ENCODE measurements around the gene SNCAIP.

DNA sequence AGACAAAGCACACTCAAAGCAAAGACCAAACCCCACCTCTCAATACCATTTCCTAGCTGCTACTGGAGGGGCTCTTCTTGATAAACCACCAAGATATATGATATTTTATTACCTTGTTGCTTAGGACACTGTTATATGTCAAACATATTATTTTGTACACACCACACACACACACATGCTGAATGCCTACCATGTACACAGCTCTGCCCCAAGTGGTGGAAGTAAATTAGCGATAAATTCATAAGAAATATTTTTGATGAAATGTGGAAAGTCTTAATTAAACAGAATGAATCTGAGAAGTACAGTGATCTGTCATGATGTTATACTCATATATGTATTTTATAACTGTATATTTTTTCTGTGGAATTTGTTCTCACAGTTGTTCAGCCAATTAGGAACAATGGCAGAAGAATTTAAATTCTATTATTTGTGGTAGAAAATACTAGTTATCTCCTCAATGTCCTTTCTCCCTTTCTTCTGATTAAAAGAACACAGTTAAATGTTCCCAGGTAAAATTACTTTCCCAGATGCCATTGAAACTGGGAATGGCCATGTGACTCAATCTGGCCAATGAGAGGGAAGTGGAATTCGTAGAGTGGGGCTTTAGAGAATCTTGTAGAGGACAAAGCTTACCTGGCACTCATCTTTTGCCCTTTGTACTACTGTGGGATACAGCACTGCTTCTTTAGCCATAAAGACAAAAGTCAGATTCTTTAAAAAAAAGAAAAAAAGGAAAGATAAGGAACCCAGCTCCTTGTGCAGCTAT lies 156.5 kb downstream of the SNCAIP start:
- no peak for TF ChIP-seq POLR2A (IDR thresholded peaks at IDR 0.05; ENCODE audit: extremely low read depth, insufficient read length)
- TF ChIP-seq, protein P1, sequence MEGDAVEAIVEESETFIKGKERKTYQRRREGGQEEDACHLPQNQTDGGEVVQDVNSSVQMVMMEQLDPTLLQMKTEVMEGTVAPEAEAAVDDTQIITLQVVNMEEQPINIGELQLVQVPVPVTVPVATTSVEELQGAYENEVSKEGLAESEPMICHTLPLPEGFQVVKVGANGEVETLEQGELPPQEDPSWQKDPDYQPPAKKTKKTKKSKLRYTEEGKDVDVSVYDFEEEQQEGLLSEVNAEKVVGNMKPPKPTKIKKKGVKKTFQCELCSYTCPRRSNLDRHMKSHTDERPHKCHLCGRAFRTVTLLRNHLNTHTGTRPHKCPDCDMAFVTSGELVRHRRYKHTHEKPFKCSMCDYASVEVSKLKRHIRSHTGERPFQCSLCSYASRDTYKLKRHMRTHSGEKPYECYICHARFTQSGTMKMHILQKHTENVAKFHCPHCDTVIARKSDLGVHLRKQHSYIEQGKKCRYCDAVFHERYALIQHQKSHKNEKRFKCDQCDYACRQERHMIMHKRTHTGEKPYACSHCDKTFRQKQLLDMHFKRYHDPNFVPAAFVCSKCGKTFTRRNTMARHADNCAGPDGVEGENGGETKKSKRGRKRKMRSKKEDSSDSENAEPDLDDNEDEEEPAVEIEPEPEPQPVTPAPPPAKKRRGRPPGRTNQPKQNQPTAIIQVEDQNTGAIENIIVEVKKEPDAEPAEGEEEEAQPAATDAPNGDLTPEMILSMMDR (IDR thresholded peaks at IDR 0.05; ENCODE audit: low read depth, low read length), result no peak
